SU-DHL-6 (cell line): ENCODE data around the gene LBX1.

ENCODE experiments used
- H2AFZ ChIP-seq: fragments of 200-600 bp; sonication (generic); 2 replicates; pipeline ENCODE4 v1.6.1; 2014; ENCODE audit warnings: low read depth, mild to moderate bottlenecking, moderate library complexity, mixed read lengths, antibody characterized with exemption, low read length; ENCODE audit not compliant: severe bottlenecking
- H3F3A ChIP-seq: fragments of 200-600 bp; shearing (Covaris generic); 2 replicates; pipeline ENCODE4 v1.6.0; 2016; ENCODE audit warnings: antibody characterized with exemption, mild to moderate bottlenecking; ENCODE audit not compliant: insufficient read depth
- H3K27ac ChIP-seq: fragments of 200-600 bp; sonication (generic); 2 replicates; pipeline ENCODE4 v1.5.1; 2016; ENCODE audit warnings: low read depth, mild to moderate bottlenecking, low read length, moderate library complexity, mixed read lengths
- H3K27me3 ChIP-seq: fragments of 200-600 bp; sonication (generic), shearing (Covaris generic); 2 replicates; pipeline ENCODE4 v1.6.0; 2014; ENCODE audit warnings: mild to moderate bottlenecking, low read length
- H3K36me3 ChIP-seq: fragments of 200-600 bp; sonication (generic); 2 replicates; pipeline ENCODE4 v1.6.1; 2014; ENCODE audit warnings: mild to moderate bottlenecking, low read length, mixed read lengths
- H3K4me2 ChIP-seq: fragments of 300-600, 200-600 bp; shearing (Covaris generic), sonication (generic); 2 replicates; pipeline ENCODE4 v1.6.0; 2014; ENCODE audit warnings: low read length, low read depth, mild to moderate bottlenecking; ENCODE audit not compliant: poor library complexity, severe bottlenecking
- H3K4me3 ChIP-seq: fragments of 200-600 bp; sonication (generic); 2 replicates; pipeline ENCODE4 v1.5.1; 2014; ENCODE audit warnings: antibody characterized with exemption, low read length, mild to moderate bottlenecking, mixed read lengths; ENCODE audit not compliant: insufficient read depth, poor library complexity, severe bottlenecking
- H3K79me2 ChIP-seq: fragments of 200-600 bp; sonication (generic); 2 replicates; pipeline ENCODE4 v1.6.1; 2014; ENCODE audit warnings: mild to moderate bottlenecking, low read length, moderate library complexity; ENCODE audit not compliant: insufficient read depth
- H3K9ac ChIP-seq: fragments of 200-600 bp; sonication (generic); 2 replicates; pipeline ENCODE4 v1.7.0; 2014; ENCODE audit warnings: mild to moderate bottlenecking, low read length
- H3K9me2 ChIP-seq: fragments of 200-600 bp; sonication (generic); replicated peaks from 2 replicates; pipeline ENCODE4 v1.6.1; 2014; ENCODE audit warnings: low read length; ENCODE audit not compliant: insufficient read depth
- H3K9me3 ChIP-seq: fragments of 200-600 bp; sonication (generic); 2 replicates; pipeline ENCODE4 v1.6.1; 2014; ENCODE audit warnings: low read length, mixed read lengths; ENCODE audit not compliant: insufficient read depth
- H4K20me1 ChIP-seq: fragments of 200-600 bp; sonication (generic); 2 replicates; pipeline ENCODE4 v1.6.1; 2014; ENCODE audit warnings: low read depth, mild to moderate bottlenecking, antibody characterized with exemption, low read length, moderate library complexity, mixed read lengths
- EZH2phosphoT487 ChIP-seq: fragments of 200-600 bp; sonication (generic), shearing (Covaris generic); conservative IDR thresholded peaks from 2 replicates; pipeline ENCODE4 v1.6.1; 2018; ENCODE audit warnings: mild to moderate bottlenecking, antibody characterized with exemption, low read length, moderate library complexity, mixed read lengths
- TF ChIP-seq, protein P1 (sequence below): fragments of 200-600 bp; sonication (generic); IDR thresholded peaks from one replicate; pipeline ENCODE4 v1.5.1; 2017; ENCODE audit warnings: antibody characterized with exemption, mild to moderate bottlenecking, low read length, moderate library complexity; ENCODE audit not compliant: insufficient read depth, poor library complexity, severe bottlenecking

LBX1 gene

DNA sequence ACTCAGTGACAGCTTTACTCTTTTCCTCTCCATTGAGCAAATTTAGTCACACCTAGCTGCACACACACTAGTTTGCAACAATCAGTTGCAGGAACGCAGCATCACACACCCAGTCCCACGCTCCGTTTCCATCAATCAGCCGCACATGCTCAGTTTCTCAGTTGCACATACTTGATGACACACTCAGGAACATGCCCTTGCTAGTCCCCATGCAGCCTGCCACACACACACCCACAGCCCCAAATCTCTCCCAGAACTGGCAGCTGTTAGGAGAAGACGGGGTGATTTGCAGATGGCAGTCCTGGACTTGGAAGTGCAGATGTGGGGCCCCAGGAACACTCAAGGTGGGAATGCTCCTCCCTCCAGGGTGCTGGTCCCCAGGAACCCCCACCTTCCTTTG, 7.7 kb downstream of the LBX1 start:
- Histone ChIP-seq H3K9me2 (no peaks in the 10 kb centered on the region), H3F3A (no peaks in the 10 kb centered on the region), H3K4me2 (no peak overlapping the region), H3K9ac (no peak overlapping the region), H3K9me3 (no peaks in the 10 kb centered on the region), H3K27ac (no peak overlapping the region), H3K27me3 (no peaks in the 10 kb centered on the region), H2AFZ (no peak overlapping the region), H3K79me2 (no peaks in the 10 kb centered on the region), H4K20me1 (no peaks in the 10 kb centered on the region), H3K36me3 (no peaks in the 10 kb centered on the region), H3K4me3 (no peak overlapping the region)
- TF ChIP-seq, protein P1, sequence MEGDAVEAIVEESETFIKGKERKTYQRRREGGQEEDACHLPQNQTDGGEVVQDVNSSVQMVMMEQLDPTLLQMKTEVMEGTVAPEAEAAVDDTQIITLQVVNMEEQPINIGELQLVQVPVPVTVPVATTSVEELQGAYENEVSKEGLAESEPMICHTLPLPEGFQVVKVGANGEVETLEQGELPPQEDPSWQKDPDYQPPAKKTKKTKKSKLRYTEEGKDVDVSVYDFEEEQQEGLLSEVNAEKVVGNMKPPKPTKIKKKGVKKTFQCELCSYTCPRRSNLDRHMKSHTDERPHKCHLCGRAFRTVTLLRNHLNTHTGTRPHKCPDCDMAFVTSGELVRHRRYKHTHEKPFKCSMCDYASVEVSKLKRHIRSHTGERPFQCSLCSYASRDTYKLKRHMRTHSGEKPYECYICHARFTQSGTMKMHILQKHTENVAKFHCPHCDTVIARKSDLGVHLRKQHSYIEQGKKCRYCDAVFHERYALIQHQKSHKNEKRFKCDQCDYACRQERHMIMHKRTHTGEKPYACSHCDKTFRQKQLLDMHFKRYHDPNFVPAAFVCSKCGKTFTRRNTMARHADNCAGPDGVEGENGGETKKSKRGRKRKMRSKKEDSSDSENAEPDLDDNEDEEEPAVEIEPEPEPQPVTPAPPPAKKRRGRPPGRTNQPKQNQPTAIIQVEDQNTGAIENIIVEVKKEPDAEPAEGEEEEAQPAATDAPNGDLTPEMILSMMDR: no peak
- no peak for TF ChIP-seq EZH2phosphoT487

DNA sequence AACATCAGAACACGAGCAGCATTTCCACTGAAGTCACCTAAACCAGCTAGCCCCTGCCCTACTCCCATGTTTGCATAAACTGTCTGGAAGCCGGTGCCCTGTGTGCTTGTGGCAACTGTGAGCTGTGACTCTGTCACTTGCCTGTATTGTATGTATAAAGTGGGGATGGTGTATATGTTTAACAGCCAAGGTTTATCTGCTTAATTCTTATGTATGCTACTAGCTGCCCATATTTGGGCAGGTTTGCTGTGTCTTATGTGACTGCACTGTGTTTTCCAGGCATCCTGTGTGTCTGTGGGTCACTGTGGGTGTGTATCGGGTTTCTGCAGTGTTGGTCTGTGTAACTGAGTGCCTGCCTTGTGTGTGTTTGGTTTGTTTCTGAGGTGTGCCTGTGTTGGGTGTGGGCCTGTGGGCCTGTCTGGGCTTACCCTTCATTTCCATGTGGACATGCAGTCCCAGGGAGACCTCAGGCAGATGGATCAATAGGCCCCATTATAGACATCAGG, 9.3 kb downstream of the LBX1 start:
- no peaks in the 10 kb centered on the region for H3K9me2 ChIP-seq
- no peaks in the 10 kb centered on the region for H3K27me3 ChIP-seq

DNA sequence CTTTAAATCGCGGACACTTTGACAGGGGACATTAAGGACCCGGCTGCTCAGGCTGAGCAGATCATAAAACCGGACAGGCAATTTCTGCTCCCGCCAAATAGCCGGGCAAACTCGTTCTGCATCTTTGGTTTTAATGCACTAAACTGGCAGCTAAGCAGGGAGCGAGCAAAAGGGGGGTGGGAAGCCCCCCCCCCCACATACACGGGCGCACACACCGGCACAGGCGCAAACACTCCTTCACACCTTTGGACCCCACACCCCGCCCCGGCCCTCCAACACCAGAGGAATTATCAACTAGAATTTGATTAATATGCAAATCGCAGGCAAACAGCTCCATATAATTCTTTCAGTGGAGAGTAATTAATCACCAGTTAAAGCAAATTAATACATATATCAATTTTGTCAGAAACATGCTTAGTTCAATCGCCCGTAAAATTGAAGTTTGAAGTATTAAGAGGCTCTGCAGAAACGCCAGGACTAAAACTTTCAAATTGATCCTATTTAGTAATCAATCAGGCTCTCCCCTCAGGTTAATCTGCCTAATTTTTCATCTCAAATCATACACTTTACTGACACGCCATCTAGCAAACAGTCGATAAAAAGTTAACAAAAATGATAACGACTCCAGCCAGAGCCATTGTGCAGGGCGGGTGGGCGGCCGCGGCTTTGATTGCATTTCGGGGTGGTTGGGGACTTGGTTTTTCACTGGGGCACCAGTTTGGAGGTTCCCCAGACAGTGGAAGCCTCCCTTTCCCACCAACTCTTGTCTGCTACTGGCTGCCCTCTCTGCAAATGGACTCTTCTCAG, 9.9 kb downstream of the LBX1 start:
- no peak overlapping the region for H3K9ac ChIP-seq
- no peak overlapping the region for H3K4me3 ChIP-seq
- no peaks in the 10 kb centered on the region for H3K27me3 ChIP-seq
- no peaks in the 10 kb centered on the region for H3K9me3 ChIP-seq
- H2AFZ ChIP-seq: no peak overlapping the region
- H3K9me2 ChIP-seq: no peaks in the 10 kb centered on the region
- H3K27ac ChIP-seq: no peak overlapping the region
- no peaks in the 10 kb centered on the region for H3K36me3 ChIP-seq
- H4K20me1 ChIP-seq: no peaks in the 10 kb centered on the region
- no peaks in the 10 kb centered on the region for H3K79me2 ChIP-seq
- no peak for TF ChIP-seq EZH2phosphoT487
- TF ChIP-seq, protein P1: no peak
- no peak overlapping the region for H3K4me2 ChIP-seq
- no peaks in the 10 kb centered on the region for H3F3A ChIP-seq

More for the DNA sequence above, 9.3 kb downstream of the LBX1 start:
- Histone ChIP-seq H3K4me3 (no peak overlapping the region), H2AFZ (no peak overlapping the region), H3K4me2 (no peak overlapping the region), H3K27ac (no peak overlapping the region), H4K20me1 (no peaks in the 10 kb centered on the region), H3K9me3 (no peaks in the 10 kb centered on the region), H3K79me2 (no peaks in the 10 kb centered on the region), H3K36me3 (no peaks in the 10 kb centered on the region), H3K9ac (no peak overlapping the region), H3F3A (no peaks in the 10 kb centered on the region)
- TF ChIP-seq, protein P1: no peak
- no peak for TF ChIP-seq EZH2phosphoT487
